ENCODE measurements around the gene DOCK8.
"Not testable (repeated sequence)": the region's sequence is repeated elsewhere in the genome, so short reads cannot be mapped to it uniquely, and the experiment has no call there.

DOCK8 gene

GRCh38 chr9:227860-228259, 13.2 kb downstream of the DOCK8 start:
- no peak for DNase-seq

GRCh38 chr9:228929-229695, 14.4 kb downstream of the DOCK8 start:
- DNase-seq: no peak

- not testable (repeated sequence) for DNase-seq
Measured at GRCh38 chr9:231625-232024, 17.0 kb downstream of the DOCK8 start.

GRCh38 chr9:233708-234107, 19.0 kb downstream of the DOCK8 start:
- not testable (repeated sequence) for DNase-seq

GRCh38 chr9:237141-237857, 22.6 kb downstream of the DOCK8 start:
- no peak for DNase-seq

- no peak for DNase-seq
Measured at GRCh38 chr9:237858-238345, 23.2 kb downstream of the DOCK8 start.

- no peak for DNase-seq
Measured at GRCh38 chr9:242461-243080, 27.9 kb downstream of the DOCK8 start.

GRCh38 chr9:248278-248961, 33.8 kb downstream of the DOCK8 start:
- no peak for DNase-seq

- no peak for DNase-seq
Measured at GRCh38 chr9:249025-249424, 34.4 kb downstream of the DOCK8 start.

- no peak for DNase-seq
Measured at GRCh38 chr9:250039-250438, 35.4 kb downstream of the DOCK8 start.

- DNase-seq: no peak
Measured at GRCh38 chr9:250625-251024, 36.0 kb downstream of the DOCK8 start.

- no peak for DNase-seq
Measured at GRCh38 chr9:251398-251797, 36.7 kb downstream of the DOCK8 start.

GRCh38 chr9:253539-253938, 38.9 kb downstream of the DOCK8 start:
- DNase-seq: no peak

GRCh38 chr9:254516-254915, 39.9 kb downstream of the DOCK8 start:
- no peak for DNase-seq

GRCh38 chr9:257957-258356, 43.3 kb downstream of the DOCK8 start:
- no peak for DNase-seq

GRCh38 chr9:259405-260404, 45.0 kb downstream of the DOCK8 start:
- no peak for DNase-seq

GRCh38 chr9:264231-264630, 49.6 kb downstream of the DOCK8 start:
- DNase-seq: no peak

GRCh38 chr9:265209-265870, 50.7 kb downstream of the DOCK8 start:
- no peak for DNase-seq

- no peak for DNase-seq
Measured at GRCh38 chr9:266228-266627, 51.6 kb downstream of the DOCK8 start.

- DNase-seq: no peak
Measured at GRCh38 chr9:268616-269015, 54.0 kb downstream of the DOCK8 start.

GRCh38 chr9:269081-269711, 54.5 kb downstream of the DOCK8 start:
- DNase-seq: no peak

Data from GOT3 (cell line).